Stimulated activated CD4-positive, alpha-beta T cell treated with anti-CD3 and anti-CD28 coated beads, Interleukin-1b, Interleukin-23, amount 100 ng/mL, for 48 hours (primary cell): ENCODE measurements around the gene LILRB4.
"Not testable (repeated sequence)": the region's sequence is repeated elsewhere in the genome, so short reads cannot be mapped to it uniquely, and the experiment has no call there.

Source experiments
- DNase-seq: peaks from one replicate; pipeline ENCODE4 v3.0.0-alpha.2; 2020

The LILRB4 gene

GRCh38 chr19:54653181-54653809 is 9.5 kb upstream of the LILRB4 start:
- no peak for DNase-seq

GRCh38 chr19:54654447-54655321 is 8.1 kb upstream of the LILRB4 start:
- no peak for DNase-seq

- DNase-seq, result no peak
Observed at GRCh38 chr19:54659300-54659699, 3.5 kb upstream of the LILRB4 start.

GRCh38 chr19:54660306-54660705 is 2.5 kb upstream of the LILRB4 start:
- DNase-seq, result no peak

GRCh38 chr19:54660964-54661363 is 1.8 kb upstream of the LILRB4 start:
- DNase-seq, result no peak

GRCh38 chr19:54661846-54662481 is 821 bp upstream of the LILRB4 start:
- no peak for DNase-seq

GRCh38 chr19:54665530-54665929 is 2.7 kb downstream of the LILRB4 start:
- no peak for DNase-seq

- no peak for DNase-seq
Observed at GRCh38 chr19:54667217-54667616, 4.4 kb downstream of the LILRB4 start.

GRCh38 chr19:54668353-54668752 is 5.6 kb downstream of the LILRB4 start:
- DNase-seq, result no peak

GRCh38 chr19:54670576-54671357 is 8.0 kb downstream of the LILRB4 start:
- no peak for DNase-seq

- no peak for DNase-seq
Observed at GRCh38 chr19:54673222-54673621, 10.4 kb downstream of the LILRB4 start.

- DNase-seq, result no peak
Observed at GRCh38 chr19:54674021-54674617, 11.3 kb downstream of the LILRB4 start.

- not testable (repeated sequence) for DNase-seq
Observed at GRCh38 chr19:54676210-54676834, 13.5 kb downstream of the LILRB4 start.

- no peak for DNase-seq
Observed at GRCh38 chr19:54677217-54677616, 14.4 kb downstream of the LILRB4 start.

- DNase-seq, result not testable (repeated sequence)
Observed at GRCh38 chr19:54681596-54681995, 18.8 kb downstream of the LILRB4 start.

- no peak for DNase-seq
Observed at GRCh38 chr19:54682306-54682856, 19.6 kb downstream of the LILRB4 start.

GRCh38 chr19:54684527-54684926 is 21.7 kb downstream of the LILRB4 start:
- DNase-seq, result no peak

GRCh38 chr19:54691582-54692297 is 29.0 kb downstream of the LILRB4 start:
- no peak for DNase-seq

- DNase-seq, result no peak
Observed at GRCh38 chr19:54692298-54692615, 29.5 kb downstream of the LILRB4 start.

- DNase-seq, result no peak
Observed at GRCh38 chr19:54694648-54695047, 31.9 kb downstream of the LILRB4 start.

- DNase-seq, result no peak
Observed at GRCh38 chr19:54696117-54696548, 33.3 kb downstream of the LILRB4 start.
